Cardiac muscle cell (in vitro differentiated cells and primary cell): ENCODE measurements around the gene CD48. TPM values are rescaled to one million over a fixed set of nuclear protein-coding genes. Genes with fewer than 3 reads are reported as not detected.
"Not testable (repeated sequence)": the region's sequence is repeated elsewhere in the genome, so short reads cannot be mapped to it uniquely, and the experiment has no call there.

Experiments used
- DNase-seq, 2 donors: peaks; one replicate each; pipeline versions ENCODE4 v3.0.0 to v3.0.0-alpha.2; 2010 to 2017; ENCODE audit warnings: low read depth in 1 of 2, low spot score in 1 of 2
- H3K27ac ChIP-seq: fragments of 200-600 bp; sonication (generic); 2 replicates; pipeline ENCODE4 v1.5.1; 2016
- H3K27me3 ChIP-seq: fragments of 200-600 bp; sonication (generic); 2 replicates; pipeline ENCODE4 v1.6.0; 2016; ENCODE audit warnings: control low read depth
- H3K36me3 ChIP-seq: fragments of 200-600 bp; sonication (generic); 2 replicates; pipeline ENCODE4 v1.5.1; 2016; ENCODE audit warnings: control low read depth
- H3K4me1 ChIP-seq: fragments of 200-600 bp; sonication (generic); 2 replicates; pipeline ENCODE4 v1.8.1; 2017; ENCODE audit warnings: low read depth, mild to moderate bottlenecking, mixed run types
- H3K4me3 ChIP-seq: fragments of 200-600 bp; sonication (generic); 2 replicates; pipeline ENCODE4 v1.5.1; 2016; ENCODE audit warnings: mild to moderate bottlenecking
- H3K9me3 ChIP-seq: fragments of 200-600 bp; sonication (generic); 2 replicates; pipeline ENCODE4 v1.5.1; 2017; ENCODE audit warnings: low read depth, mild to moderate bottlenecking, control low read depth
- polyA plus RNA-seq: library from polyadenylated mRNA; unstranded; fragments of >200 nt; fragmentation: Nextera tagmentation; extraction: Ambion mirVana; gene quantifications from 2 replicates; pipeline ENCODE4 v1.2.1, GENCODE V29; 2016
- total RNA-seq: library from RNA; depleted of rRNA; stranded (reverse); fragments of >200 nt; gene quantifications from 2 replicates; pipeline ENCODE4 v1.2.3, GENCODE V29; 2016
- TF ChIP-seq, protein P1 (sequence below): IDR thresholded peaks from 2 replicates; pipeline ENCODE4 v1.5.1; 2012; ENCODE audit warnings: low read depth, mild to moderate bottlenecking, low read length

The CD48 gene
- total and polyA plus RNA-seq, 2 experiments from 2014 or later = not detected

DNA sequence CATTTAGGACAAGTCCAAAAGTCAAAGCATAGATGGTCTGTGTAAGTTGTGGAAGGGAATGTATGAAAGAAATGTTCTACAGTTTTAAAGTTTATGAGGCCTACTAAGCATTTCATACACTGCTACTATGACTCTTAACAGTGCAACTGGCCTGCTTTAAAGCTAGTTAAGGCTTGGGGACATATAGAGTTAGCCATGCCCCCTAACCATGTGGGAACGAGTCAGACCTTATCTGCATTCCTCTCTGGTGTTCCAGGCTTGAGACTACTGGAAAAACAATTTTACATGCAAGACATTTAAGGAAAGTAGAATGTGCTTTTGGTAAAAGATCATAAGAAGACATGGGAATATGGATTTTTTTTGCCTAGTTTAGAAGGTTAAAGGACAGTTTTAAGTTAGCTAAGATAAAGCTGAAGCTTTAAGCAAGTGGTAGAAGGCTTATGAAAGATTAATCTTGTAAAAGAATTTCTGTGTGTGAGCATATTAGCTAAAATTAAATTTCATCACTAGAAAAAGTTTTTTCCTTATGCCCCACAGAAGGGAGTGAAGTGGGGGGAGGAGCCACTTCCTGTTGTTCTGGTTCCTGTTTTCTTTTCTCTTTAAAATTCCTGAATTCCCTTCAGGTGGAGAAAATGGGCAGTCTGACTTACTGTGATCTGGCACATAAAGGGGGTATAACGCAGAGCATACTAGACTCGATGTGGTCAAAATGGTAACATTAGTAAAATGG lies 8.9 kb upstream of the CD48 start:
- TF ChIP-seq, protein P1, sequence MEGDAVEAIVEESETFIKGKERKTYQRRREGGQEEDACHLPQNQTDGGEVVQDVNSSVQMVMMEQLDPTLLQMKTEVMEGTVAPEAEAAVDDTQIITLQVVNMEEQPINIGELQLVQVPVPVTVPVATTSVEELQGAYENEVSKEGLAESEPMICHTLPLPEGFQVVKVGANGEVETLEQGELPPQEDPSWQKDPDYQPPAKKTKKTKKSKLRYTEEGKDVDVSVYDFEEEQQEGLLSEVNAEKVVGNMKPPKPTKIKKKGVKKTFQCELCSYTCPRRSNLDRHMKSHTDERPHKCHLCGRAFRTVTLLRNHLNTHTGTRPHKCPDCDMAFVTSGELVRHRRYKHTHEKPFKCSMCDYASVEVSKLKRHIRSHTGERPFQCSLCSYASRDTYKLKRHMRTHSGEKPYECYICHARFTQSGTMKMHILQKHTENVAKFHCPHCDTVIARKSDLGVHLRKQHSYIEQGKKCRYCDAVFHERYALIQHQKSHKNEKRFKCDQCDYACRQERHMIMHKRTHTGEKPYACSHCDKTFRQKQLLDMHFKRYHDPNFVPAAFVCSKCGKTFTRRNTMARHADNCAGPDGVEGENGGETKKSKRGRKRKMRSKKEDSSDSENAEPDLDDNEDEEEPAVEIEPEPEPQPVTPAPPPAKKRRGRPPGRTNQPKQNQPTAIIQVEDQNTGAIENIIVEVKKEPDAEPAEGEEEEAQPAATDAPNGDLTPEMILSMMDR = no peak

DNA sequence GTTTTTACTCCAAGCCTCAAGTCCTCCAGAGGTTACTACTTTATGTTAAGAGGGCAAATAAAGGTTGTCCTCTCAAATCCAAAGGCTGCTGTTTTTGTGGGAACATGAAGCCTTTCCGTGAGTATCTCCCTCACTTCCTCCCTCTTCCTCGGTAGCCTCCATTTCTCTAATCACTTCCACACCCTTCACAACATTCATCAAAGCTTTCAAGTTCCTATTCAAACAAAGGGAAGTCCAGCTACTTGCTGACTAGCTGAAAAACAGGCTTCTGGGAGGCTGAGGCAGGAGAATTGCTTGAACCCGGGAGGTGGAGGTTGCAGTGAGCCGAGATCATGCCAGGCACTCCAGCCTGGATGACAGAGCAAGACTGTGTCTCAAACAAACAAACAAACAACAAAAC lies 6.6 kb upstream of the CD48 start:
- TF ChIP-seq, protein P1 = no peak

More for the DNA sequence above, 8.9 kb upstream of the CD48 start:
- Histone ChIP-seq H3K9me3 (no peaks in the 10 kb centered on the region), H3K4me3 (no peak overlapping the region), H3K27ac (no peak overlapping the region), H3K36me3 (no peaks in the 10 kb centered on the region), H3K27me3 (peaks cover 6% of the 10 kb centered on the region), H3K4me1 (peaks cover 4% of the 10 kb centered on the region)
- DNase-seq = peak; percentile 16 to 33

DNA sequence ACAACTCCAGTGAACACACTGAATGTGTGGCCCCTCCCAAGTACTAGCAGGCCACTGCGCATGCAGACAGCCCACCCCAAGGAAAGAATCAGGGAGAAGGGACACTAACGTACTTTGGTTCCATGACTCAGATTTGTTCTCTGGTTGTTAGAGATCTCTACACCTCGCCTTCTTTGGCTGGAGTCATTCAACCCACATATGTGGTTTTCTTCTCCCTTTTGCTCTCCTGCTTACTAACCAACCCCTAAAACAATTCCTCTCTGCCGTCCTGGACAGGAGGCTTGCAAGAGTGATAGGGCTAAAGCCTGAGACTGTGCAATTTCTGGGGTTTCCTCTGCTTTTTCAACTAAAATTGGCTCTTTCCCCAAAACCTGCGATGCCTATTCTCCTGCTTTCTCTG lies 5.7 kb upstream of the CD48 start:
- Histone ChIP-seq H3K27ac (no peak overlapping the region), H3K36me3 (no peaks in the 10 kb centered on the region), H3K4me3 (no peak overlapping the region), H3K4me1 (peaks cover 12% of the 10 kb centered on the region), H3K27me3 (peaks cover 2% of the 10 kb centered on the region), H3K9me3 (no peaks in the 10 kb centered on the region)
- TF ChIP-seq, protein P1 = no peak
- DNase-seq = no peak

More for the DNA sequence above, 6.6 kb upstream of the CD48 start:
- peaks cover 4% of the 10 kb centered on the region for H3K27me3 ChIP-seq
- no peaks in the 10 kb centered on the region for H3K36me3 ChIP-seq
- H3K4me3 ChIP-seq = no peak overlapping the region
- no peak overlapping the region for H3K27ac ChIP-seq
- no peaks in the 10 kb centered on the region for H3K9me3 ChIP-seq
- no peak for DNase-seq
- H3K4me1 ChIP-seq = peaks cover 12% of the 10 kb centered on the region

DNA sequence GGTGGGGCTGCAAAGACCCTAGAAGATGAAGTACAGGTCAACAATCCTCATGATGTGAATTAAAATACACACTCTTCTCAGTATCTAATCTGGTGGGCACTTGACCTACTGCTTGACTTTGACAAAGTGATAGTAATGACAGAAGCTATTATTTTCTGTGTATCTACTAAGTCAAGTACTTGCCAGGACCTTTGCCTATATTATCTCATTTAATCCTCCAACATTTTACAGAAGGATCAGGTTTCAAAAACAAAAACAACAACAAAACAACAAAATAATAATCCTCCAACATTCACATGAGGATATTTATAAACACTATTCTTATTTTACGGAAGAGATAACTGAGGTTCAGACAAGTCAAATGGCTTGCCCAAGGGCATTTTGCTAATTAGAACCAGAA lies 4.4 kb upstream of the CD48 start:
- no peak for DNase-seq
- Histone ChIP-seq H3K9me3 (no peaks in the 10 kb centered on the region), H3K4me1 (peaks cover 17% of the 10 kb centered on the region), H3K36me3 (no peaks in the 10 kb centered on the region), H3K27ac (no peak overlapping the region), H3K4me3 (no peak overlapping the region), H3K27me3 (peaks cover under 1% of the 10 kb centered on the region)
- TF ChIP-seq, protein P1 = no peak

DNA sequence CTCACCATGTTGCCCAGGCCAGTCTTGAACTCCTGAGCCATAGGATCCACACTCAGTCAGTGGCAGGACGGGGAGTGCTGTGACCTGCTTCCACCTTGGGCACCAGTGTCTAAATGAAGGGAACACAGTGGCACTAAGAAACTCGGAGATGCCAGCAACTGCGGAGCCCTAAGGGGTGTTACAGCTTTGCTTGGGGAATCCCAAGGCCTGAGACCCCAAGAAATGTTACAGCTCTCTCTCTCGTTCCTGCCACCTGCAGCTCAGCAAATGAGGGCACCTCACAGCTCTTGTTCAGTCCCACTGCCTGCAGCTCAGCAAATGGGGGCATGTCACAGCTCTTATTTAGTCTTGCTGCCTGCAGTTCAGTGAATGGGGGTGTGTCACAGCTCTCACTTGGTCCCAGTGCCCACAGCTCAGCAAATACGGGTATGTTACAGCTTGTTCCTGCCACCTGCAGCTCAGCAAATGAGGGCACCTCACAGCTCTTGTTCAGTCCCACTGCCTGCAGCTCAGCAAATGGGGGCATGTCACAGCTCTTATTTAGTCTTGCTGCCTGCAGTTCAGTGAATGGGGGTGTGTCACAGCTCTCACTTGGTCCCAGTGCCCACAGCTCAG lies 2.5 kb upstream of the CD48 start:
- H3K36me3 ChIP-seq, H3K4me3 ChIP-seq, H3K27ac ChIP-seq, H3K9me3 ChIP-seq, DNase-seq, H3K27me3 ChIP-seq: not testable (repeated sequence)
- H3K4me1 ChIP-seq = peaks cover 17% of the 10 kb centered on the region

DNA sequence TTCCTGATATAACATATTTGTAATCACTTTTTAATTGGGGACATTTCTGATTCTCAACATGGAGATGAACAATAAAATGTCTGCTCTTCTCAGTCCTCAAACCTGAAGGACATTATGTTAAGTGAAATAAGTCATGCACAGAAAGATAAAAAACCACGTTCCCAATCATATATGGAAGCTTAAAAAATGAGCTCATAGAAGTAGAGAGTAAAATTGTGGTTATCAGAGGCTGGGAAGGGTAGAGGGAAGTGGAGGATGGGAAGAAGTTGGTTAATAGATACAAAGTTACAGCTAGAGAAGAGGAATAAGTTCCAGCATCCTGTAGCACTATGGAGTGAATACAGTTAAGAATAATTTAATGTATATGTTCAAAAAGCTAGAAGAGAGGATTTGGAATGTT lies 1.5 kb upstream of the CD48 start:
- TF ChIP-seq, protein P1 = no peak
- no peak for DNase-seq
- Histone ChIP-seq H3K4me3 (no peak overlapping the region), H3K27me3 (peaks cover 12% of the 10 kb centered on the region), H3K4me1 (peaks cover 17% of the 10 kb centered on the region), H3K9me3 (no peaks in the 10 kb centered on the region), H3K27ac (no peak overlapping the region), H3K36me3 (no peaks in the 10 kb centered on the region)

DNA sequence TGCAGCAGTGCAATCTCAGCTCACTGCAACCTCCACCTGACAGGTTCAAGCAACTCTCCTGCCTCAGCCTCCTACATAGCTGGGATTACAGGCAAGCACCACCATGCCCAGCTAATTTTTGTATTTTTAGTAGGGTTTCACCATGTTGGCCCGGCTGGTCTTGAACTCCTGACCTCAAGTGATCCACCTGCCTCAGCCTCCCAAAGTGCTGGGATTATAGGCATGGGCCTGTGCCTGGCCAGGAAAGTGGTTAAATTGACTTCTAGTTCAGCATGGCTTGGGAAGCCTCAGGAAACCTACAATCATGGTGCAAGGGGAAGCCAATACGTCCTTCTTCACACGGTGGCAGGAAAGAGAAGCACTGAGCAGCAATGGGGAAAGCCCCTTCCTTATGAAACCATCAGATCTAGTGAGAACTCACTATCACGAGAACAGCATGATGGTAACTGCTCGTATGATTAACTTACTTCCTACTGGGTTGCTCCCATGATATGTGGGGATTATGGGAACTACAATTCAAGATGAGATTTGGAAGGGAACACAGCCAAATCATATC lies 981 bp upstream of the CD48 start:
- Histone ChIP-seq H3K27me3 (peaks cover 12% of the 10 kb centered on the region), H3K4me1 (peaks cover 17% of the 10 kb centered on the region)
- H3K9me3 ChIP-seq, H3K36me3 ChIP-seq, H3K4me3 ChIP-seq, H3K27ac ChIP-seq, DNase-seq: not testable (repeated sequence)
